ENCODE measurements around the gene CBARP. TPM values are rescaled to one million over a fixed set of nuclear protein-coding genes. Genes with fewer than 3 reads are reported as not detected.
A peak's percentile ranks its signal among the peaks of the same experiment; 100 is the strongest.

Gene CBARP
- total and polyA plus RNA-seq, 9 of the 15 experiments (the other 6 are each of a cell fraction or from before 2014, with no cell fraction given), result 0.03 to 8.9 (median 1.2) TPM; not detected in 1

GRCh38 chr19:1271528-1272422, 34.0 kb upstream of the CBARP start (continued):
- TF ChIP-seq E2F3 (CRISPR knock-in tag; IDR thresholded peaks at IDR 0.05) (no peak), CHD1 (IDR thresholded peaks at IDR 0.05; ENCODE audit: low read length) (peak; percentile 75), ARID1B (IDR thresholded peaks at IDR 0.05) (no peak), ZNF518B (CRISPR knock-in tag; IDR thresholded peaks at IDR 0.05) (no peak), XRCC3 (IDR thresholded peaks at IDR 0.05) (no peak), MYBL2 (IDR thresholded peaks at IDR 0.05; ENCODE audit: low read depth) (no peak), MYBL2 (CRISPR knock-in tag; IDR thresholded peaks at IDR 0.05; ENCODE audit: borderline replicate concordance) (no peak), THRAP3 (IDR thresholded peaks at IDR 0.05; ENCODE audit: borderline replicate concordance) (no peak), BCOR (IDR thresholded peaks at IDR 0.05) (no peak), STAT5B (CRISPR knock-in tag; IDR thresholded peaks at IDR 0.05) (no peak), TSC22D4 (tag; IDR thresholded peaks at IDR 0.05) (no peak), NEUROD1 (IDR thresholded peaks at IDR 0.05; ENCODE audit: borderline replicate concordance, low read depth, low read length, partially characterized antibody) (no peak), MTA1 (IDR thresholded peaks at IDR 0.05; ENCODE audit: borderline replicate concordance) (no peak), TBP (optimal IDR thresholded peaks at IDR 0.05; ENCODE audit: low read depth, low read length) (no peak)
- TF ChIP-seq, protein P1, sequence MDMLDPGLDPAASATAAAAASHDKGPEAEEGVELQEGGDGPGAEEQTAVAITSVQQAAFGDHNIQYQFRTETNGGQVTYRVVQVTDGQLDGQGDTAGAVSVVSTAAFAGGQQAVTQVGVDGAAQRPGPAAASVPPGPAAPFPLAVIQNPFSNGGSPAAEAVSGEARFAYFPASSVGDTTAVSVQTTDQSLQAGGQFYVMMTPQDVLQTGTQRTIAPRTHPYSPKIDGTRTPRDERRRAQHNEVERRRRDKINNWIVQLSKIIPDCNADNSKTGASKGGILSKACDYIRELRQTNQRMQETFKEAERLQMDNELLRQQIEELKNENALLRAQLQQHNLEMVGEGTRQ (CRISPR knock-in tag; IDR thresholded peaks at IDR 0.05), result no peak
- TF ChIP-seq, protein P2, sequence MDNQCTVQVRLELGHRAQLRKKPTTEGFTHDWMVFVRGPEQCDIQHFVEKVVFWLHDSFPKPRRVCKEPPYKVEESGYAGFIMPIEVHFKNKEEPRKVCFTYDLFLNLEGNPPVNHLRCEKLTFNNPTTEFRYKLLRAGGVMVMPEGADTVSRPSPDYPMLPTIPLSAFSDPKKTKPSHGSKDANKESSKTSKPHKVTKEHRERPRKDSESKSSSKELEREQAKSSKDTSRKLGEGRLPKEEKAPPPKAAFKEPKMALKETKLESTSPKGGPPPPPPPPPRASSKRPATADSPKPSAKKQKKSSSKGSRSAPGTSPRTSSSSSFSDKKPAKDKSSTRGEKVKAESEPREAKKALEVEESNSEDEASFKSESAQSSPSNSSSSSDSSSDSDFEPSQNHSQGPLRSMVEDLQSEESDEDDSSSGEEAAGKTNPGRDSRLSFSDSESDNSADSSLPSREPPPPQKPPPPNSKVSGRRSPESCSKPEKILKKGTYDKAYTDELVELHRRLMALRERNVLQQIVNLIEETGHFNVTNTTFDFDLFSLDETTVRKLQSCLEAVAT (IDR thresholded peaks at IDR 0.05), result 0 out of 4 replicates have a peak, but pooled peaks of 1 of the 2 experiments have one; percentile 20
- TF ChIP-seq, protein P3, sequence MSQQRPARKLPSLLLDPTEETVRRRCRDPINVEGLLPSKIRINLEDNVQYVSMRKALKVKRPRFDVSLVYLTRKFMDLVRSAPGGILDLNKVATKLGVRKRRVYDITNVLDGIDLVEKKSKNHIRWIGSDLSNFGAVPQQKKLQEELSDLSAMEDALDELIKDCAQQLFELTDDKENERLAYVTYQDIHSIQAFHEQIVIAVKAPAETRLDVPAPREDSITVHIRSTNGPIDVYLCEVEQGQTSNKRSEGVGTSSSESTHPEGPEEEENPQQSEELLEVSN (IDR thresholded peaks at IDR 0.05; ENCODE audit: borderline replicate concordance in 1 of 2, extremely low read depth in 1 of 2, insufficient read depth in 1 of 2, insufficient read length in 1 of 2, low read depth in 1 of 2, low read length in 1 of 2, poor library complexity in 1 of 2, severe bottlenecking in 1 of 2), result peak; percentile 8 to 41
- TF ChIP-seq, protein P4, sequence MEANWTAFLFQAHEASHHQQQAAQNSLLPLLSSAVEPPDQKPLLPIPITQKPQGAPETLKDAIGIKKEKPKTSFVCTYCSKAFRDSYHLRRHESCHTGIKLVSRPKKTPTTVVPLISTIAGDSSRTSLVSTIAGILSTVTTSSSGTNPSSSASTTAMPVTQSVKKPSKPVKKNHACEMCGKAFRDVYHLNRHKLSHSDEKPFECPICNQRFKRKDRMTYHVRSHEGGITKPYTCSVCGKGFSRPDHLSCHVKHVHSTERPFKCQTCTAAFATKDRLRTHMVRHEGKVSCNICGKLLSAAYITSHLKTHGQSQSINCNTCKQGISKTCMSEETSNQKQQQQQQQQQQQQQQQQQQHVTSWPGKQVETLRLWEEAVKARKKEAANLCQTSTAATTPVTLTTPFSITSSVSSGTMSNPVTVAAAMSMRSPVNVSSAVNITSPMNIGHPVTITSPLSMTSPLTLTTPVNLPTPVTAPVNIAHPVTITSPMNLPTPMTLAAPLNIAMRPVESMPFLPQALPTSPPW (CRISPR knock-in tag; IDR thresholded peaks at IDR 0.05), result peak; percentile 30; the same call in 1 of the 2 replicates

Data from K562 (cell line).